SK-N-MC (cell line): ENCODE results near the gene RALA.

Source experiments
- DNase-seq: peaks from one replicate; pipeline ENCODE4 v3.0.0-alpha.2; 2011; ENCODE audit warnings: low read depth, low spot score
- H3K27ac ChIP-seq: fragments of 200-600 bp; sonication (generic); 2 replicates; pipeline ENCODE4 v1.5.1; 2016; ENCODE audit warnings: mixed run types
- H3K36me3 ChIP-seq: fragments of 200-600 bp; sonication (generic); 2 replicates; pipeline ENCODE4 v1.6.1; 2017; ENCODE audit warnings: antibody characterized with exemption, low read length, mixed read lengths; ENCODE audit not compliant: insufficient read depth
- H3K4me3 ChIP-seq: fragments of 200-600 bp; sonication (generic); 2 replicates; pipeline ENCODE4 v1.5.1; 2016
- H3K9ac ChIP-seq: fragments of 200-600 bp; sonication (generic); 2 replicates; pipeline ENCODE4 v1.8.0; 2017; ENCODE audit warnings: mixed run types, mixed read lengths; ENCODE audit not compliant: insufficient read length
- H3K9me3 ChIP-seq: fragments of 200-600 bp; sonication (generic); 2 replicates; pipeline ENCODE4 v1.6.1; 2017; ENCODE audit warnings: low read depth, mild to moderate bottlenecking, antibody characterized with exemption, low read length, moderate library complexity, mixed read lengths
- EZH2 ChIP-seq: fragments of 200-600 bp; sonication (generic); IDR thresholded peaks from one replicate; pipeline ENCODE4 v1.6.1; 2017; ENCODE audit warnings: antibody characterized with exemption
- FOXP2 ChIP-seq: optimal IDR thresholded peaks from 2 replicates; pipeline ENCODE3; 2011; ENCODE audit warnings: mild to moderate bottlenecking, moderate library complexity; ENCODE audit not compliant: insufficient read depth; ENCODE audit errors: extremely low read length, control extremely low read depth
- POLR2AphosphoS5 ChIP-seq: IDR thresholded peaks from 2 replicates; pipeline ENCODE4 v1.6.1; 2012; ENCODE audit warnings: mild to moderate bottlenecking, low read depth, low read length, borderline replicate concordance

RALA gene

DNA sequence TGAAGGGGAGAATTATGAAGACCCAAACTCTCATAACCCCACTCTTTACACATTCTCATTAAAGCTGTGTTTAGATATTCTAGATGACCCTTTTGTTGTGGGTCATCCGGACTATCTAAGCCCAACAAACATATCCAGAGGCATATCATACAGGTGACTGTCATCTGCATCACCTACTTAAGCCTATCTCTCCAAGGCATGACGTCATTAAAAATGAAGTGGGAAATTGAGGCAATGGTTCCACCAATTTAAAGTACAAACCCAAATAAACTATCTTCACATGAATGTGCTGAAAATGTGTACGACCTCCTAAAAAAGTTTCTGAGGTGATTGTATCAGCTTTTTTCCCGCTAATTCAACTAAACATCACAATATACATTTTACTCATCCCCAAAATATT, 4.5 kb upstream of the RALA start:
- TF ChIP-seq FOXP2 (no peak), EZH2 (no peak), POLR2AphosphoS5 (no peak)
- H3K9ac ChIP-seq: no peak overlapping the region

DNA sequence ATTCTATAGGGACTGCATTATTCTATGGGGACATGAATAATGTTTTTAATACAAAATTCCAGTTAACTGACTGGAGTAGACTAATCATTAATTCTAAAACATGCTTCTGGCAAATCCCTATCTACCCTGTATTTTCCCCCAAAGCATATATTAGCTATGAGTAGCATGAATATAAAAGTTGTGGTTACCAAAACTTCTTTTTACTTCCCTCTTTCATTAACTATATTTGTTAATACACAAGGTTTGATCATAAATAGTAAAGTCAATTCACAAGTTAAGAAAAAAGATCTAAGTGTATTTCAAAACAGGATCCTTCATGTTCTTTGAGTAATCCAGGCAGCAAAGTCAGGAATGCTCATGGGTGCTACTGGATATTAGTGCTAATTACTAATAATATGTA, 2.9 kb upstream of the RALA start:
- Histone ChIP-seq H3K27ac (0 out of 2 replicates have a peak overlapping the region, but pooled peaks have one; percentile 6), H3K4me3 (no peak overlapping the region)

More for the DNA sequence above, 4.5 kb upstream of the RALA start:
- Histone ChIP-seq H3K9me3 (no peaks in the 10 kb centered on the region), H3K27ac (no peak overlapping the region), H3K4me3 (no peak overlapping the region), H3K36me3 (no peaks in the 10 kb centered on the region)
- no peak for DNase-seq

DNA sequence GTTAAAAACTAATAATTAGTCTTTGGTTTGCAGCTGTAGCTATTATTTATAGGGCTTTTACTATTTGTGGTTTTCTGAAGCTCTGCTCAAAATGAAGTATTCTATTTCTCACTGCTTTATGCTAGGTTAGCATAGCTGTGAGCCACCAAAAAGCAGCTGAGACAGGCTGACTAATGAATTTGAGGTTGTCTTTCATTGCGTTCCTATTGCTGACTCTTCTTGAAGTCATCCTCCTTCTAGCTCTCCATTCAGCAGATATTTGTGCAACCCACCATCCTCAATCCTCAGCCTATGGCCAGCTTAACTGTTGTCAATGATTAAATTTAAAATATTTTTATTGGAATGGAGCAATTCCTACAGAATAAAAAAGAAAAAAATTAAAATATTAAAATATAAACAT, 2.1 kb upstream of the RALA start:
- Histone ChIP-seq H3K9me3 (no peaks in the 10 kb centered on the region), H3K27ac (no peak overlapping the region), H3K9ac (no peak overlapping the region), H3K4me3 (no peak overlapping the region), H3K36me3 (0 out of 2 replicates have a peak, but pooled peaks cover 2% of the 10 kb centered on the region)
- TF ChIP-seq EZH2 (no peak), POLR2AphosphoS5 (no peak), FOXP2 (no peak)
- no peak for DNase-seq

More for the DNA sequence above, 2.9 kb upstream of the RALA start:
- Histone ChIP-seq H3K36me3 (no peaks in the 10 kb centered on the region), H3K9me3 (no peaks in the 10 kb centered on the region), H3K9ac (no peak overlapping the region)
- no peak for TF ChIP-seq POLR2AphosphoS5
- TF ChIP-seq FOXP2: no peak
- no peak for TF ChIP-seq EZH2
- DNase-seq: no peak

DNA sequence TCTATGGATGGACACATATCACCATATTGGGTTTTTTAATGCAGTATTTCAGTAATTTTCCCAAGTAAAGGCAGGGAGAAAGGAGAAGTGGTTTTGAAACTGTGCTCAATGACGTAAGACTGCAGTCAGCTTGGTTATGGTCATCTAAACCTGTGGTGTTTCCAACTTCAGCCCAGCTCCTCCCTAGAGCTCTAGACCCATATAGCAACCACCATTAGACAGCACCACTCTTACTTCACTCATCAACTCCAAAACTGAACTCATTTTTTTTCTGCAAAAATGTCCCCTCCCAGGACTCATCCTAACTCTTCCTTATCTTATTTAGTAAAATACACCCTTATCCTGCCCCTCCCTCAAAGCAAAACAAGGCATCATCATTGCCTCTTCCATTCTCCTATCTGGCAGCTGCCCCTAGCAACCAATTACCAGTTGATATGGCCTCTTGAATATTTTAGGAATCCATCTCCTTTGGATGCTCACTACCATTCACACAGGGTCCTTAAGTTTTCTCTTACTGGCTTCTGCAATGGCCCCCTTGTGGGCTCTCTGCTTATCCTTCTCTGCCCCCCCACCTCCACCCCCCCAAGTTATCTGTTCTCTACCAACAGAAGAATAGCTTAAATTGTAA, 1.5 kb upstream of the RALA start:
- no peak overlapping the region for H3K27ac ChIP-seq
- no peak overlapping the region for H3K9ac ChIP-seq
- no peaks in the 10 kb centered on the region for H3K9me3 ChIP-seq
- peak overlapping the region; percentile 91 for H3K4me3 ChIP-seq
- no peak for DNase-seq
- H3K36me3 ChIP-seq: 0 out of 2 replicates have a peak, but pooled peaks cover 4% of the 10 kb centered on the region
- TF ChIP-seq EZH2: no peak

DNA sequence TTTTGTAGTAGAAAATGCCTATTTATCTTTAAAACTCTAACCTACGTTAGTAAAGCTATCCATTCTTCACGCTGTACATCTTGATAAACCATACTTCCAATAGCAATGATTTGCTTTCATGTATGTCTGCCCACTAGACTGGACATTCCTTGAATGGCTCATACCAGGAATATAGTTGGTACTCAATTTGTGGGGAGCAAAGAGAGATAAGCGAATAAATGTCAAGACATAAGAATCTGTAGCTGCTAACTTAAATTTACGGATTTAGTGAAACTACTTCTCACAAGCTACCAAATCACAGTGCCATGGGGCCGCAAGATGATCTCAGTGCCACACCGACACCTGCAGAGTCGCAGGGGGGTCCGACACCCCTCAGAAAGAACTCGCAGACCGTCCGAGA, 763 bp upstream of the RALA start:
- 0 out of 2 replicates have a peak, but pooled peaks cover 4% of the 10 kb centered on the region for H3K36me3 ChIP-seq
- peak overlapping the region; percentile 91 for H3K4me3 ChIP-seq
- H3K27ac ChIP-seq: peak overlapping the region; percentile 84; the same call in 1 of the 2 replicates
- H3K9ac ChIP-seq: peak overlapping the region; percentile 96
- DNase-seq: no peak
- no peaks in the 10 kb centered on the region for H3K9me3 ChIP-seq
- no peak for TF ChIP-seq POLR2AphosphoS5
- TF ChIP-seq EZH2: no peak
- no peak for TF ChIP-seq FOXP2

DNA sequence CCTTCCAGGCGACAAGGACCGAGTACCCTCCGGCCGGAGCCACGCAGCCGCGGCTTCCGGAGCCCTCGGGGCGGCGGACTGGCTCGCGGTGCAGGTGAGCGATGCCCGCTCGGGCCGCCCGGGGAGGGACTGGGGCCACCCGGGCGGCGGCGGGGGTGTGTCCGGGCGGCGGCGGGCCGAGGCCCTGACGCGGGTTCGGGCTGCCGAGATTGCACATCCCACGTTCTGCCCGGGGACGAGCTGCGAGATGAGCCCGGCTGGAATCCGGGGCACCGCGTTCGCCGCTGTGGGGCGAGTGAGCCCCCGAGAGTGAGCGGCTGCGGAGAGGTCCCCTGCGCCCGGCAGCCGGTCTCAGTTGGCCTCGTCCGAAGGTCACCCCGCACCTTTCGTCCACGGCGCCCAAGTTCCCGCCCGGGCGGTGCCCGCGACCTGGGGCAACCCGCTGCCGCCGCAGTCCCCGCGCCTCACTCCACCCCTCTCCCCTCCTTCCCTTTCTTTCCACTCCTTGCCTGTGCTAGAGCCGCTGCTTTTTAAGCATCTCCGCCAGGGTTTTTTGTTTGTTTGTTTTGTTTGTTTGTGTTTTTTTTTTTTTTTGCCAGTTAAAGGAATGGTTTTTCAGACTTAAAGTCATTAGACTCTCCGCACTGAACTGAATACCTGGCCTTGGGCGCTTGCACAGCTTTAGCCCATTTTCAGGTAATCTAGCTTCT, 515 bp downstream of the RALA start:
- H3K4me3 ChIP-seq: peak overlapping the region; percentile 91
- no peaks in the 10 kb centered on the region for H3K9me3 ChIP-seq
- TF ChIP-seq EZH2 (no peak), FOXP2 (no peak)
- peak overlapping the region; percentile 63 for H3K27ac ChIP-seq
- DNase-seq: no peak
- peak overlapping the region; percentile 96 for H3K9ac ChIP-seq
- peaks cover 10% of the 10 kb centered on the region; the same call in 1 of the 2 replicates for H3K36me3 ChIP-seq

DNA sequence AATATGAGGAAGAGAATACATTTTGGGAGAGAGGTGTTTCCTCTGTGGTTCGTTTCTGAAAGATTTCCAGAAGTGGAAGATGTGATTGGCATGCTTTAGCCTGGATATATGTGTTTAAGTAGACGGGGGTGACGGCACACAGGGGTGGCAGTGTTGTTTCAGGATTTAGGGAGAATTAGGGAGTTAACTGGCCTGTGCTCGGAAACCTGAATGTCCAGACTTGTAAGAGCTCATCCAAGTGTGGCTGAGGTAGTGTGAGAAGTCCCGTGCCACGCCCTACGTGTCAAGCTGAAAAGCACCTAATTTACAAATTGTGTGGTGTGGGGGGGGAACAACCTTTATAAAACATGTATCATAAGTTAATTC, 1.1 kb downstream of the RALA start:
- peak overlapping the region; percentile 87 for H3K27ac ChIP-seq
- DNase-seq: no peak

DNA sequence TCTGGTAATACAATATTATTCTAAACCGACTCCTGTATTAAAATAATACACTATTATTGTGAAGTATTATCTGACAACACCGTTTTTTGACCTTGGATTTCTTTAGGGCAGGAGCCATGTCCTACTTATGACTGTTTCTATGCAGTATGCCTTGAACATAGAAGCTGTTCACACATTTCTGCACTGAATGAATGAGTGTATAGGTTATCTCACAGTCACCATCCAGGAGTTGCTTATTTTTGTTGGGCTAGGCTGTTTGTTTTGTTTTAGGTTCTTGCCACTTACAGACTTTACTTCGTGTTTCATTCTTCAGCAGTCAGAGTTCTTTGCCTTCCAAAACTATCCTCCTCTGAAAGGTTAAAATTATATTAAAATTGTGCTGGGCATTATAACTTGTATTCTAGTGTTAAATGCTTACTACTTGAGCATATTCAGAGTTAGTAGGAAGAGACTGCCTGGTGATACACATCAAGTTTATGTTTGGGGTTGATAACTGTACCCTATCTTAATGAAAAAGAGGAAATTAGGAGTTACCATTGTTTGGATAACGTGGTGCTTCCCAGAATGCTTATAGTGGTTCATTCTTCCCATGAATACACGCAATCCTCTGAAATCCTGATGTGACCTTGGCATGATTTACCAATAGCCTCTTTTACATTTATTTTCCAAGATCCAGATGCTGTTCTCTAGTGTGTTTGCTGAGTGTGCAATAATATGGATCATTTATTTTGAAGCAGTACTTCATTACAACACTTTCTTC, 1.7 kb downstream of the RALA start:
- no peak for DNase-seq
- TF ChIP-seq EZH2 (no peak), FOXP2 (no peak), POLR2AphosphoS5 (no peak)
- H3K9ac ChIP-seq: peak overlapping the region; percentile 96
- H3K4me3 ChIP-seq: peak overlapping the region; percentile 91
- H3K36me3 ChIP-seq: peaks cover 20% of the 10 kb centered on the region
- peak overlapping the region; percentile 87 for H3K27ac ChIP-seq
- H3K9me3 ChIP-seq: no peaks in the 10 kb centered on the region

More for the DNA sequence above, 1.1 kb downstream of the RALA start:
- peak overlapping the region; percentile 91 for H3K4me3 ChIP-seq
- TF ChIP-seq POLR2AphosphoS5 (no peak), FOXP2 (no peak), EZH2 (no peak)
- H3K9ac ChIP-seq: peak overlapping the region; percentile 96
- H3K9me3 ChIP-seq: no peaks in the 10 kb centered on the region
- H3K36me3 ChIP-seq: peaks cover 15% of the 10 kb centered on the region; the same call in 1 of the 2 replicates
